HG03575 (cell line): ENCODE measurements around the gene RETREG2.

ENCODE experiments used
- ATAC-seq: cut with Tn5 transposase; IDR thresholded peaks from one replicate; pipeline ENCODE4 v1.9.1; 2021; ENCODE audit not compliant: unreplicated experiment, insufficient number of reproducible peaks, low FRiP score; ENCODE audit errors: extremely low read depth

Gene RETREG2

DNA sequence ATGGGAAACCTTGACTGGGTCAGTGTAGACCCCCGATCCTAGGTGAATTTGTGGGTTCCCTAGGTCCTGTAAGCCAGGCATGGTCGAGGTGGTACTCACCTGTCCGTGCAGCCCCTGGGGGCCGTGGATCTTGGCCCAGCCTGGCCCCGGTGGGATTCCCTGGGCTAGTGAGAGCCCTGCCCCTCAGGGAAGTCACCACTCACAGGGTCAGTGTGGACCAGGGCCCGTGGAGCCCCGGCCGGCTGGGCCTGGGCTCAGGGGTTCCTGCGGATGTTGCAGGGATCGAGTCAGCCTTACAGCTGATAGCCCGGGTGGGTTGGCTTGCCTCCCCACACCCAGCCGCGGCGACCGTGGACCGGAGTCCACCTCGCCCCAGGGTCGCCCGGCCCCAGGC is 50.8 kb downstream of the RETREG2 start:
- ATAC-seq: peak; percentile 5

DNA sequence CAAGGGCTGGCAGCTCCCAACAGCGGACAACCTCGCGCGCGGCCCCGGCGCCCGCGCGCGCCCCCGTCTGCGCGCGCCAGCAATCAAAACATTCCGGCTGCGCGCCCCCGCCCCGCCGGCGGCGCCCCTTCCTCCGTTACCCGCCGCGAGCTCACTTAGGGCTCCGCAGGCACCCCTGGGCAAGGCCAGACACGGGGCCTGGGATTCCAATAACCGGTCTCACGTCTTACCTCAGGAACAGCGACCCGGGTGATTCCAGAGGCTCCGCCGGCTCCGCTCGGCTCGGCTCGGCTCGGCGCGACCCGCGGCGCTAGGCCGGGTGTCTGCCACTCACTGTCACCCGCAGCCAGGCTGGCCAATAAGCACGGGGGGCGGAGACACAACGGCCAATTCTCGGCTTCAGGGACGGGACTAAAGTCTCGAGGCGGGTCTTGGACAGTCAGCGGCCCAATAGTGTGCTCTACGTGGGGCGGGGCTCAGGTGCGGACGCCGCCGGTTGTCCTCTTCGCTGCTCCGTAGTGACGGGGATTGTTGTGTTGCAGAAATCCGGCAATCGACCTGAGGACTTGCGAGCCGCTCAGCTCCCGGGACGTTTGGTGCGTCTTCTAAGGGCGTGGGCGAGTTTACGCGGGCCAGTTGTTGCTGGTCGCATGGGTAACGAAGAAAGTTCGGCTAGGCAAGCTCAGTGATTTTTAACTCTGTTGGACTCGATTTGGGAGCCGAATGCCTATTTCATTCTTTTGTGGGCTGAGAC is 51.4 kb downstream of the RETREG2 start, which contains the start of the genes ANKZF1 and ATG9A:
ANKZF1 (plus strand) TSS at position 502 of the 754 bp plus-strand sequence. CDS start 452 bp downstream, outside the sequence.
ATG9A (minus strand) TSS at position 332 of the 754 bp plus-strand sequence. CDS start 1,612 bp downstream, outside the sequence.
- peak; percentile 79 for ATAC-seq

DNA sequence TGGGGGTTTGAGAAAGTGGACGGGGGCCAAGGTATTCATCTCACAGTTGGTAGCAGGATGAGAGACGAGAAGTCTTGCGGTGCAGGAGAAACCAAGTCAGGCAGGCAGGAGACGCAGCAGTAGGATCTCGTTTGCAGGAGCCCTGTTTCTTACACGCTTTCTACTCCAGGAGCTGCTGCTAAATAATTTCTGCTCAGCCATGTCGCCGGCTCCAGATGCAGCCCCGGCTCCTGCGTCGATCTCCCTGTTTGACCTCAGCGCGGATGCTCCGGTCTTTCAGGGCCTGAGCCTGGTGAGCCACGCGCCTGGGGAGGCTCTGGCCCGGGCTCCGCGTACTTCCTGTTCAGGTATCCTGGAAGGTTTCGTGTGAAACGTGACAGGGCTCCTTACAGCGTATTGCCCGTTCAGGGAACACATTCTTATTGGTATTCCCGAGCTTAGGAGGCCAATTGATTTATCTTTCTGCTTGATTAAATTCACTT is 52.0 kb downstream of the RETREG2 start:
- no peak for ATAC-seq

DNA sequence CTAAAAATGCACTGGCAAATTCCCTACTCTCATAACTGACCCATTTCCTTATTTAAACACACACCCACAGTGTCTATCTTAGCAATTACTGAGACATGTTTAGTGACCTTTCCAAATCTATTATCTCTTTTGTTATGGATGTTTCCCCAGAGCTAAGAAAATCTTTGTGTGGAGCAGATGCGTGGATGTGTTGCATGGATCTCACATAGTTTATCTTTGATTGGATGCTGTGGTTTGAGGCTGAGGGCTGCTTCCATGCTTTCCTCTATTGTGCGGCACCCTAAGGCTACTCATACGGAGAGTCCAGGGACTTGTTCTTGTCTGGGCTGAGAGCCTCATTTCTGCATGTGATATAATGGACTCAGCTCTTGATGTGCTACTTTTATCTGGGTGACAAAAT is 56.3 kb downstream of the RETREG2 start:
- ATAC-seq: no peak
